Pulmonary artery endothelial cell (primary cell): ENCODE results near the gene SLC25A44. TPM values are rescaled to one million over a fixed set of nuclear protein-coding genes. Genes with fewer than 3 reads are reported as not detected.
A peak's percentile ranks its signal among the peaks of the same experiment; 100 is the strongest.
"Not testable (repeated sequence)": the region's sequence is repeated elsewhere in the genome, so short reads cannot be mapped to it uniquely, and the experiment has no call there.

Source experiments
- DNase-seq: peaks from one replicate; pipeline ENCODE4 v3.0.0-alpha.2; 2011; ENCODE audit warnings: low read depth, low spot score
- total RNA-seq: library from RNA; depleted of rRNA; stranded (reverse); fragments of >200 nt; gene quantifications from 2 replicates; pipeline ENCODE4 v1.2.3, GENCODE V29; 2014

SLC25A44 gene
- total RNA-seq, 1 donor from 2014 or later = 12.8 TPM

DNA sequence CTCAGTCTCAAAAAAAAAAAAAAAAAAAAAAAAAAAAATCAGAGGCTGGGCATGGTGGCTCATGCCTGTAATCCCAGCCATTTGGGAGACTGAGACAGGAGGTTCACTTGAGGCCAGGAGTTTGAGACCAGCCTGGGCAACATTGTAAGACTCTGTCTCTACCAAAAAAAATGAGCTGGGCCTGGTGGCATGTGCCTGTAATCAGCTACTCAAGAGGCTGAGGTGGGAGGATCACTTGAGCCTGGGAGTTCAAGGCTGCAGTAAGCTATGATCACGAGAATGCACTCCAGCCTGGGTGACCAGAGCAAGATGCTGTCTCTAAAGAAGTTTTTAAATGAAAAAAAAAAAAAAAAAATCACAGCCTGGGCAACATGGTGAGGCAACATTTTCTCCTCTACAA is 30.2 kb upstream of the SLC25A44 start:
- DNase-seq = no peak

DNA sequence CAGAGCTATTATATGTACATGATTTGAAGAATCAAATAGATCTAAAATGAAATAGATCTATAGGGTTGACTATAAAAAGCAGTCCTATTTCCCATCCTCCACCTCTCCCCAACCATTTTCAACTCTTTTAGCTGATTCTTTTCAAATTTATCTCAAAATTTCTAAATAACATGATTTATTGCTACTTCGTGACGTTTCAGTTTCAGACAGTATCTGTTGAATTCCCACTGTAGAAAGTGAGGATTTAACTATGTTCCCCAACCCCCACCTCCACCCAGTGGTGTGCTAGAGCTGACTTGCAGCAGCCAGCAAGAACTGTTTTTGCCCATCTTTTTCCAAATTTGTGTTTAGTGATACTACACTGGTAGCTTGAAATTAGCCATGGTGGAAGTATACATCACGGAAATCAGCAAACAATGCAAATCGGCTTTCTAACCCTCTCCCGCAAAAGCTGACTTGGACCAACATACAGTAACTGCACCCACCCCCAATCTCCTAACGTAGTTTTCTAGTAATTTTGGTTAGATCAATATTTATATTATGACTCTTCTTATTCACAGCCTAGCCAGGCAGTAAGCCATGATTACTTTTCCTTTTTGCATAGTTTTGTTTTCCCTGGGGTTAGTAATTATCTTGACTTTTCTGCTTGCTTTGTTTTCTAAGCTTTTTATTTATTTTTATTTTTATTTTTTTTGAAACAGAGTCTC is 29.6 kb upstream of the SLC25A44 start:
- DNase-seq = no peak

DNA sequence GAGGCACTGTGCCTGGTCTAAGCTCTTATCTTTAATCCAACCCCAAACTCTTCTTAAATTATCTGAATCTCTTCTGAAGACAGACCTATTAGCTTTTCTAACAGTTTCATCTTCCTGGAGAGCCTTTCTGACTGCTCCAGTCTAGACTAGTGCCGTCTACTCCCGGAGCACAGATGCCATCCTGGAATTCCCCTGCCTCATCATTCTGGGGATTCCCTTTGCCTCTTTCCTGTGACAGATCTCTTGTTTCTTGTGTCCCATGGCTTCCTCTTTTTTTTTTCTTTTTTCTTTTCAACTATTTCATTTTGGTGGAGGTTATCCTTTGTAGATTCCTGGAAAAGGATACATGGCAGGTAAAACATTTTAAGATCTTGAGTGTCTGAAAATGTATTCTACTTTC is 28.8 kb upstream of the SLC25A44 start:
- no peak for DNase-seq

DNA sequence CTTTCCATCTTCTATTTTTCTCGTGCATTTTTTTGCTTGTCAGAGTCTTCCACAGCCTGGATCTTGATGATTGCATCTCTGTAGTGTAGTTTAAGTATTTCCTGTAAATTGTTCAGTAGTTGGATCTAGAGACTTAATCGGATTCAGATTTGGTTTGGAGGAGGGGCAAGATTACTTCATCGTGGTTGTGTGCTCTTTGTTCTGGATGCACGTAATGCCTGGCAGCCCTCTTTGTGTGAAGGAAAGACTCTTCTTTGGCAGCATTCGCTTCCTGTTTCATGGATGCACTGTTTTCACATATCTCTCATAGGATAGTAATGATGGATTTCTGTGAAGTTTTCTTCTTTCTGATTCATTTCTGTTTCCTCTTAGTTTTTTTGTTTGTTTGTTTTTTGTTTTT is 26.4 kb upstream of the SLC25A44 start:
- peak; percentile 22 for DNase-seq

DNA sequence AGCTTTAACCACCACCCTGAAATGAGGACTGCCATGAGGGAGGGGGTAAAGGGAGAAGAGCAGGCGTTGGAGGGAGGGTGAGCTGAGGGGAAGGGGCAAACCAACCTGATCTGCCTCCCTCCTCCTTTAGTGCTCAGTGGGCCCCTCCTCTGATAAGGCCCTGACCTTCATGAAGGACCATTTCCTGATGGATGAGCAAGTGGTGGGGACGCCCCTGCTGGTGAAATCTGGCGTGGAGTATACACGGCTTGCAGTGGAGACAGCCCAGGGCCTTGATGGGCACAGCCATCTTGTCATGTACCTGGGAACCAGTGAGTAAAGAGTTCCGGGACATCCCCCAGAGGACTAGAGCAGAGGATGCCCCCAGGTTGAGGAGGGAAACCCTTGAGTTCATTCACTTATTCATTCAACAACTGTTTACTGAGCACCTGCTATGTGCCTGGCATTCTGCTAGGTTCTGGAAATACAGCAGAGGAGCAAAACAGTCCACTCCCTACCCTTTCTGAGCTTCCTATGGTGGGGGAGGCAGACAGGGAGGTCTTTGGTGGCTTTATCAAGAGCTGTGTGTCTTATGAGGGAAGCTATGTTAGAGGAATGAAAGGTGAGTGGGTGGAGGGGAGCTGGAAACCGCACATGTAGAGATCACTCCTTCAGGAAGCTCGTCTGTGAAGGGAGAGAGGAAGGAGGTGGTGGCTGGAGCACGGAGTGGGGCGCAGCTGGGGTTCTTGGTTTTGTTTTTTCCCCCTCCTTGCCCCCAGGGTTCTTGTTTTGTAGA is 21.0 kb upstream of the SLC25A44 start:
- no peak for DNase-seq

DNA sequence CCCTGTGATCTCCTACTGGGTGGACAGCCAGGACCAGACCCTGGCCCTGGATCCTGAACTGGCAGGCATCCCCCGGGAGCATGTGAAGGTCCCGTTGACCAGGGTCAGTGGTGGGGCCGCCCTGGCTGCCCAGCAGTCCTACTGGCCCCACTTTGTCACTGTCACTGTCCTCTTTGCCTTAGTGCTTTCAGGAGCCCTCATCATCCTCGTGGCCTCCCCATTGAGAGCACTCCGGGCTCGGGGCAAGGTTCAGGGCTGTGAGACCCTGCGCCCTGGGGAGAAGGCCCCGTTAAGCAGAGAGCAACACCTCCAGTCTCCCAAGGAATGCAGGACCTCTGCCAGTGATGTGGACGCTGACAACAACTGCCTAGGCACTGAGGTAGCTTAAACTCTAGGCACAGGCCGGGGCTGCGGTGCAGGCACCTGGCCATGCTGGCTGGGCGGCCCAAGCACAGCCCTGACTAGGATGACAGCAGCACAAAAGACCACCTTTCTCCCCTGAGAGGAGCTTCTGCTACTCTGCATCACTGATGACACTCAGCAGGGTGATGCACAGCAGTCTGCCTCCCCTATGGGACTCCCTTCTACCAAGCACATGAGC is 17.2 kb upstream of the SLC25A44 start:
- DNase-seq = no peak

DNA sequence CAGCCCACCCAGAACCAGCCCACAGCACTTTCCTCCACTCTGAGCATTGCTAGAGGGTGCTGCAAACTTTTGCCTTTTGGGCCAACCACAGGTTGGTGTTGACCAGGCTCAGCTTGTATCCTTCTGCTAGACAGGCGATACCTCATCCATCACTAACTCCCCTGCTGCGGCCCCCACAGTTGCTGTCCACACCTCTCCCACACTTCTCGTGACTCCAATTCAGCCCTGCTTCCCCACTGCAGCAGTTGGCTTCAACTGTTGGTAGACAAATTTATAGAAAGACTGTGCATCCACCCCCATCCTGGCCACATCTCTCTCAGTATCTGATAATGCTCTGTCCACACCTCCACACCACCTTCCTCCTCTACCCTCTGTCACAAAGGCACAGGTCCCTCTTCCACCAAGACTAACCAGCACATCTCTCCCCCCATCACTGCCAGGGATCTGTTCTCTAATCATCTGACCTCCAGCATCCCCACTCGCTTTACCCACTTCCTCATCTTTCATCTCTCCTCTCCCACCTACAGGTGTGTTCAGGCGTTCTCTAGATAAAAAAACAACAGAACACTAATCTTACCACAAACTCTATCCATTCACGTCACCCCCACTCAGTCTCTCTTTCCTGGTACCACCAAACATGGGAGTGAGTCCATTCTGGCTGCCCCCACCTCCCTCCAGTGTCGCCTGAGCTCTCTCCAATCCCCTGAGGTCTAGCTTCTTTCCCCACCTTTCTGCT is 15.8 kb upstream of the SLC25A44 start:
- no peak for DNase-seq

DNA sequence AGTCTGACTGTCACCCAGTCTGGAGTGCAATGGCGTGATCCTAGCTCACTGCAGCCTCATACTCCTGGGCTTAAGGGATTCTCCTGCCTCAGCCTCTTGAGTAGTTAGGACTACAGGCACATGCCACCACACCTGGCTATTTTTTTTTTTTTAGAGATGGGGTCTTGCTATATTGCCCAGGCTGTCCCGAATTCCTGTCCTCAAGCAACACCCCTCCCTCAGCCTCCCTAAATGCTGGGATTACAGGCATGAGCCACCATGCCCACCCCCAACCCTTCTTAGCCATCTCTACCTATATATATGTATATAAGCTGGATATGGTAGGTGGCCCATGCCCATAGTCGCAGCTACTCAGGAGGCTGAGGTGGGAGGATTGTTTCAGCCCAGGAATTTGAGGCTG is 13.4 kb upstream of the SLC25A44 start:
- no peak for DNase-seq

DNA sequence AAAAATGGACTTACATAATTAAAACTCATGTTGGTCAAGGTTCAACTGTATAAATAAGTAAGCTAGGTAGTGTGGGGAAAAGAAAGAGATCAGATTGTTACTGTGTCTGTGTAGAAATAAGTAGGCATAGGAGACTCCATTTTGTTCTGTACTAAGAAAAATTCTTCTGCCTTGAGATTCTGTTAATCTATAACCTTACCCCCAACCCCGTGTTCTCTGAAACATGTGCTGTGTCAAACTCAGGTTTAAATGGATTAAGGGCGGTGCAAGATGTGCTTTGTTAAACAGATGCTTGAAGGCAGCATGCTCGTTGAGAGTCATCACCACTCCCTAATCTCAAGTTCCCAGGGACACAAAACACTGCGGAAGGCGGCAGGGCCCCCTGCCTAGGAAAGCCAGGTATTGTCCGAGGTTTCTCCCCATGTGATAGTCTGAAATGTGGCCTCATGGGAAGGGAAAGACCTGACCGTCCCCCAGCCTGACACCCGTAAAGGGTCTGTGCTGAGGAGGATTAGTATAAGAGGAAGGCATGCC is 12.4 kb upstream of the SLC25A44 start:
- DNase-seq = not testable (repeated sequence)

DNA sequence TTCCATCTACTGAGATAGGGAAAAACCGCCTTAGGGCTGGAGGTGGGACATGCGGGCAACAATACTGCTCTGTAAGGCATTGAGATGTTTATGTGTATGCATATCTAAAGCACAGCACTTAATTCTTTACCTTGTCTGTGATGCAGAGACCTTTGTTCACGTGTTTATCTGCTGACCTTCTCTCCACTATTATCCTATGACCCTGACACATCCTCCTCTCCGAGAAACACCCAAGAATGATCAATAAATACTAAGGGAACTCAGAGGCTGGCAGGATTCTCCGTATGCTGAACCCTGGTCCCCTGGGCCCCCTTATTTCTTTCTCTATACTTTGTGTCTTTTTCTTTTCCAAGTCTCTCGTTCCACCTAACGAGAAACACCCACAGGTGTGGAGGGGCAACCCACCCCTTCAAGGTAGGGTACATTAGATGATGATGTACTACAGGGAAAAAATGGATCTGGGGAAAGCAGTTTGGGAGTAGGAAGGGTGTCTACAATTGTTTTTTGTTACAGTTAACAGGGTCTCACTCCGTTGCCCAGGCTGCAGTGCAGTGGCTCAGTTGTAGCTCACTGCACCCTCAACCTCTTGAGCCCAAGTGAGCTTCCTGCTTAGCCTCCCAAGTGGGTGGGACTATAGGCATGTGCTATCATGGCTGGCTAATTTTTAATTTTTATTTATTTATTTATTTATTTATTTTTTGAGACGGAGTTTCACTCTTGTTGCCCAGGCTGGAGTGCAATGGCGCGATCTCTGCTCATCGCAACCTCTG is 11.7 kb upstream of the SLC25A44 start:
- DNase-seq = not testable (repeated sequence)

DNA sequence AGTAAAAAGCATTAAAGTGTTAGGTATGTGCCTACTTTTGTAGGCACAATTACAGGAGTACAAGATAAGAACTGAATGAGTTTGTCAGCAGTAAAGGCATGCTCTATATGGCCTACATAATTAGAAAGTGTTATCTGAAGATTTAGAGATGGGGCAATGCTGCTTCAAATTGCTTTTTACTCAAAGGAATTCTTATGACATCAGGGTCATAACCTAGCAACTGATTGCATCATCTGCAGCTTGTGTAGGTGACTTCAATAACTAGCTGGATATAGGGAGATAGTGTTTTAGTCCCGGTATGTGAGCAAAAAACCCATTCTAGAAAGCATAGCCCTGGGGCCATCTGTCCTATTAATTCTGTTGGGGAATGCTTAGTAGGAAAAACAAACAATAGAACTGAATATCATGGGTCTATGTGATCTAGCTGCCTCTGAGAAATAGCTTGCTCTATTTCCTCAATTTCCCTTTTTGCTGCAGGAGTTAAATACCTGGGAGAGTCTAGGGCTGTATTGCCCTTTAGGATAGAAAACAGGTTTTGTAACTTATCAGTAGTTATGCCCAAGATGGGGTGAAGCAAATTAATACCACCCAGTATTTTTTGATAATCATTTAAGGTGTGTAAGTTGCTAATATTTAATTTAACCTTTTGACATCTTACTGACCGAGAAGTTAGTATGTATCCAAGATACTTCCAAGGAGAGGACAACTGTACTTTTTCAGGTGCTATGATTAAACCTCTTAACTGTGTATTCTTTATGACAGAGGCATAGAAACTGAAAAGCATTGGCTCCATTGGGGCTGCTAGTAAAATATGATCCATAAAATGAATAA is 7.3 kb upstream of the SLC25A44 start:
- DNase-seq = not testable (repeated sequence)

DNA sequence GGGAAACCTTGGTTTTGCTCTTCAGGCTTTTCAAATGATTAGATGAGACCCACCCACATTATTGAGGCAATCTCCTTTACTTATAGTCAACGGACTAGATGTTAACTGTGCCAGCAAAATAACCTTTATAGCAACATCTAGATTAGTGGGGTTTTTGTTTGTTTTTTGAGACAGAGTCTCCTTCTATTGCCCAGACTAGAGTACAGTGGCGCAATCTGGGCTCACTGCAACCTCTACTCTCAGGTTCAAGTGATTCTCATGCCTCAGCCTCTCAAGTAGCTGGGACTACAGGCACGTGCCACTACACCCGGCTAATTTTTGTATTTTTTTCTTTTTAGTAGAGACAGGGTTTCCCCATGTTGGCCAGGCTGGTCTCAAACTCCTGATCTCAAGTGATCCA is 3.6 kb upstream of the SLC25A44 start:
- DNase-seq = not testable (repeated sequence)

DNA sequence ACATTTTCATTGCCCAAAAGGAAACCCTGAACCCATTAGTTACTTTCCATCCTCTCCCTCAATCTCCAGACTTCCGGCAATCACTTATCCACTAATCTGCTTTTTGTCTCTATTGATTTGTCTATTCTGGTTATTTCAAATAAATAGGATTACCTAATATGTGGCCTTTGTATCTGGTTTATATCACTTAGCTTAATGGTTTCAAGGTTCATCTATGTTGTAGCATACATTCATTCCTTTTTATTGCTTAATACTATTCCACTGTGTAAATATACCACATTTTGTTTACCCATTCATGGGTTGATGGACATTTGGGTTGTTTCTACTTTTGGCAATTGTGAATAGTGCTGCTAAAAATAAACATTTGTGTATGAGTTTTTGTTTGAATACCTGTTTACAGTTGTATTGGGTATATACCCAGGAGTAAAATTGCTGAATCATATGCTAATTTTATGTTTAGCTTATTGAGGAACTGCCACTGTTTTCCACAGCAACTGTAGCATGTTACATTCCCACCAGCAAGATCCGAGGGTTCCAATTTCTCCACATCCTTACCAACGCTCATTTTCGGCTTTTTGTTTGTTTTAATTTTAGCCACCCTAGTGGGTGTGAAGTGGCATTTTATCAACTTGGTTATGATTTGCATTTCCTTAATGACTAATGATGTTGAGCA is 2.5 kb upstream of the SLC25A44 start:
- DNase-seq = no peak

DNA sequence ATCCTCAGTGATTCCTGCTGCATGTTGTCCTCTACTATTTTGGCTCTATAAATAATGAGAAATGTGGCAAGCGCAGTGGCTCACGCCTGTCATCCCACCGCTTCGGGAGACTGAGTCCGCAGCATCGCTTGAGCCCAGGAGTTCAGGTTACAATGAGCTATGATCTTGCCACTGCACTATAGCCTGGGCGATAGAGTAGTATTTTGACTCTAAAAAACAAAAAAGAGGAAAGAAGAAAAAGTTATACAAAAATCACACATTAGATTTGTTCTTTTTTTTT is 756 bp upstream of the SLC25A44 start:
- DNase-seq = no peak

DNA sequence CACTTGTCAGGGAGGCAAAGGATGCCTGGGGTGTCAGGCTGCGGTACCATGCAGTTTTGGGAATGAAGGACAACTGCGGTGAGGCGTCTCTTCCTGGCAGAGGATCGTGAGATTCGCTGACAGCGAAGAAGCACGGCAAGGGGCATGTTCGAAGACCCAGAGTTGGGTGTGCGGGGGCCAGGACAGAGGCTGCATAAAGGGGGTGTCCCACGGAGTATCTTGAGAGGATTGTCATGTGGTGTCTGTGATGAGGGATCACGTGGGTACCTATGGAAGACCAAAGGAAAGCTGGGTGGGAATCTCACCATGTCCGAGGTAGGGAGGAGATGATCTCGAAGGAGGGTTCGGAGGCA is 372 bp downstream of the SLC25A44 start:
- no peak for DNase-seq

DNA sequence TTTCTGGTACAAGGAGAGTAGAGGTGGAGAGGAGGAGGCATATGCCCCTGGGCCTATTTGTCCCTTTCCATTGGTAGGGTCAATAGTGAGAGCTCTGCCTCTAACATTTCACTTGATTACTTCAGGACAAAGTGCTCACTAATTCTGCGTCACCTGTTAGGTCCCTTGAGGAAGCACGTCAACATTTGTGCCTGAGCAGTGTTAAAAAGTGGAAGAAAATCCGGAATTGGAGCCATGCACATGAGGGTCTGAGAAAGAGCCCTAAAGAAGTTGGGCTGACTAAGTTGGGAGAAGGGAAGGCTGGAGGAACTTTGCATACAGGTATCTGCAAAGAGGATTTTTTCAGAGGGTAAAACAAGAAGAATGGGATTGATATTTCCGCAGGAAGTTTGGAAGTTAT is 1.9 kb downstream of the SLC25A44 start:
- DNase-seq = no peak

DNA sequence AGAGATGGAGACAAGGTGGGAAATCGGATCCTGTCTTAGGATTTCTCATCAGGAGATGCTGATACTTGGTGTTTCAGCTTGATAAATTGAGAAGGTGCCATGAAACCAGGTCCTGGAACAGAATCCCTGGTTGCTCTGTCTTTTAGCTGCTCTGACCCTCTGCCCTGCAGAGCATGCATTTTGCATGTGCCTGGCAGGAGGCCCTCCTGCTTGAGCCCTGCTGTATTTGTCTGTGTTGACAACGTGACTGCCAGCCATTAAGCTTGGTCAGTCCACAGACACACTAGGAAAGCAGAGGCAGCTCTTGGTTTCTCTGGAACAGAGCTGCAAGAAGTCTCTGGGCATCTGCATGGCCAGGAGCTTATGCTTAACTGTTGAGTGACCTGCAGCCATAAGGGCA is 2.5 kb downstream of the SLC25A44 start:
- no peak for DNase-seq

DNA sequence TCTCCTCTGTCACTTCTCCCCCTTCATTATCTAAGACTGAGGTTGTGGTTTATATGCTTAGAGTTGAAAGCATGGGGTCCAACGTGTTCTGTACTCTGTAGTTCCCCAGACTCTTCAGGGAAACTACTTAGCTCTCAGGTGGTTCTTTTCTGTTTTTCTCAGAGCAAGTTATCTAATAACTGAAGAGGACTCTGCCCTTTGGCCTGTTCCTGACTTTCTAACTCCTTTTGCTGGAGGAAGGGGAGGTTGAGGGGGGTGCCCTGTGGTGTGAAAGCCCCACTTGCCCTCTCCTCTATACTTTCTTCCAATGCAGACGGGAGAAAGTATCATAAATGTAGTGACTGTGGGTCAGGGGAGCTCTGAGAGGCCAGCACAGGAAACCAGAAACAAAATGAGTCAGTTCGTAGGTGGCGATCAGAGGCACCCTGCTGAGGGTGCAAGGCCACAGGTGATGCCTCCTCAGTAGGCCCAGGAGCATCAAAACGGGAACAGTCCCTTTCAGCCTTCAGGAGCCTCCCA is 5.0 kb downstream of the SLC25A44 start:
- no peak for DNase-seq

DNA sequence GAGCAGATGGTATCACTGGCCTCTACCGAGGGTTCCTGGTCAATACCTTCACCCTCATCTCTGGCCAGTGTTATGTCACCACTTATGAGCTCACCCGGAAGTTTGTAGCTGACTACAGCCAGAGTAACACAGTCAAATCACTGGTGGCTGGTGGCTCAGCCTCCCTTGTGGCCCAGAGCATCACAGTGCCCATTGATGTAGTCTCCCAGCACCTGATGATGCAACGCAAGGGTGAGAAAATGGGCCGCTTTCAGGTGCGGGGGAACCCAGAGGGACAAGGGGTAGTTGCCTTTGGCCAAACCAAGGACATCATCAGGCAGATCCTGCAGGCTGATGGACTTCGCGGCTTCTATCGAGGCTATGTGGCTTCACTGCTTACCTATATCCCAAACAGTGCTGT is 6.1 kb downstream of the SLC25A44 start:
- no peak for DNase-seq

DNA sequence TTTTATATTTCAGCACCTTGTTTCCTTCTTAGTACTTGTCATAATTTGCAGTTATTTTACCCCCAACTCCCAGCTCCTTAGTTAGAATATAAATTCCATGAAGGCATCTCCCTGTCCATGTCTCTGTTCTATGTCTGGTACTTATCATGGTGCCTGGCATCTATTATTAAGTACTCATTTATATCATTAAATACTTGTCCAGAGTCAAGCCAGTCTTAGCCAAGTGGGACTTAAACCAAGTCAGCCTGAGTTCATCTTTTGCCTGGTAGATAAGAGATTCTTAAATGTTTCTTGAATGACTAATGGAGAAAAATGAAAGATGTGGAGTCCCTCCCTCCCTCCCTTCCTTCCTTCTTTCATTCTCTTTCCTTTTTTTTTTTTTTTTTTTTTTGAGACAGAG is 9.4 kb downstream of the SLC25A44 start:
- no peak for DNase-seq
